DMS 273 (cell line): ENCODE results near the gene ARPIN.
"Not testable (repeated sequence)": the region's sequence is repeated elsewhere in the genome, so short reads cannot be mapped to it uniquely, and the experiment has no call there.

Experiments
- DNase-seq: peaks from one replicate; lab custom pipeline; 2025; ENCODE audit not compliant: unreplicated experiment; lab: John Stamatoyannopoulos, UW

Gene ARPIN

DNA sequence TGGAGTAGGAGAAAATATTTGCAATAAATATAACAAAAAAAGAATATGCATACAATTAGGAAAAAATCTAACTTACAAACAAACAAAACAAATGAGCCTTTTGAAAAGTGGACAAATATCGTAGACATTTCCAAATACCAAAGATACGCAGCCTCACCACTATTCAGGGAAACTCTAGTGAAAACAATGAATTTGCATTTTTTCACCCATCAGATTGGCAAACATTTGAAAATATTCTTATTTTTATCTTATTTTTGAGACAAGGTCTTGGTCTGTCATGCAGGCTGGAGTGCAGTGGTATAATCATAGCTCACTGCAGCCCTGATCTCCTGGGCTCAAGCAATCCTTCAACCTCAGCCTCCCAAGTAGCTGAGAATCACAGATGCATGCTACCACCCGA lies 34.4 kb downstream of the ARPIN start:
- no peak for DNase-seq

DNA sequence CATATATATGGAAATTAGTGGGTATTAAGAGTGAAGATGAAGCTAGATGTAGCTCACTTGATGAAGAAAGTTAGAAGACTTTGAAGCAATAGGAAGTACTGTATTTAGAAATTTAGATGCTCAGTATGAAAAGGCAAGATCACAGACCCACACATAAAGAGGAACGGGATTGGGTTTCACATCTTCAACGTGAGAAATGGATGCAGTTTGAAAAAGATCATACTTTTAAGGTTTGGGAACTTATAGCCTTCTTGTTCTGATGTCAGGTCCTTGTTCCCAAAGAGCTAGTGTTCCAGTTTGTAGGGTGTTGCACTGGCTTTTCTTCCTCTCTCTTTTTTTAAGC lies 35.7 kb downstream of the ARPIN start:
- DNase-seq: no peak

DNA sequence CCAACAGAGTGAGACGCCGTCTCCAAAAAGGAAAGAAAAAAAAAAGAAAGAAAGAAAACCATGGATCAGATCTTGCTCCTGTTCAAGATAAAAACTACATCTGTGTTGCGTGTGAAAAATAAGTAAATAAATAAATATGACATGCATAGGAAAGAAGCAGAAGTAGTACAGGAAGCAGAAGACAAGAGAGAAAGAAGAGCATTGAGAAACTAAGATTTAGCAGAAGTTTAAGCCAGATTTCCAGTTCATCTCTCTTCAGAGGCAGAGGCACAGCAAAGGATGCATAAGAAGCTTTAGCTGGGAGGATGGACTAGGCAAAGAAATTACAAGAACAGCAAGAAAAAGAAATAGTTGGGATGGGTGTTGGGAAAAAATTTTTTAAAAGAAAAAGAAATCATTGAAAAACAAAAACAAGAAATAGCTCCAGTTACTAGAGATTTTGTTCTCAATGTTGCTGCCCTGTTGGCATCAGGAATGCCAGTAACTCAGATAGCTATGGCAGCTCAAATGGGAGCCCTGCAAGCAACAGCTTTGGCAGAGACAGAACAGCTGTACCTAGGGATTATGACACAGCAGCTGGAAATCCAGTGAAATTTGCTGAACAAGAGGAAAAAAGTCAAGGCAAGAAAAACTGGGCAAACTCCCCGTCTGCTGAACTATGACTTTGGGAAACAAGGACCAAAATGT lies 36.2 kb downstream of the ARPIN start:
- no peak for DNase-seq

DNA sequence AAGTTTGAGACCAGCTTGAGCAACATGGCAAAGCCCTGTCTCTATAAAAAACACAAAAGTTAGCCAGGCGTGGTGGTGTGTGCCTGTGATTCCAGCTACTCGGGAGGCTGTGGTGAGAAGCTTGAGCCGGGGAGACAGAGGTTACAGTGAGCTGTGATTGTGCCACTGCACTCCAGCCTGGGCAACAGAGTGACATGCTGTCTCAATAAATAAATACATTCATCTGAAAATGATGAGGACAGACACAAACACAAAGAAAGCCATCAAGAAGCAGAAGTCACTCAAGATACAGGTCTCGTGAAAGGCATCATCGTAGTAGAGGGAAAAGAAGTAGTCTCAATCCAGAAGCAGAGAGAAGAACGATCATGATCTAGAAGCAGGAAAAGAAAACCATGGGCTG lies 37.0 kb downstream of the ARPIN start:
- DNase-seq: no peak

DNA sequence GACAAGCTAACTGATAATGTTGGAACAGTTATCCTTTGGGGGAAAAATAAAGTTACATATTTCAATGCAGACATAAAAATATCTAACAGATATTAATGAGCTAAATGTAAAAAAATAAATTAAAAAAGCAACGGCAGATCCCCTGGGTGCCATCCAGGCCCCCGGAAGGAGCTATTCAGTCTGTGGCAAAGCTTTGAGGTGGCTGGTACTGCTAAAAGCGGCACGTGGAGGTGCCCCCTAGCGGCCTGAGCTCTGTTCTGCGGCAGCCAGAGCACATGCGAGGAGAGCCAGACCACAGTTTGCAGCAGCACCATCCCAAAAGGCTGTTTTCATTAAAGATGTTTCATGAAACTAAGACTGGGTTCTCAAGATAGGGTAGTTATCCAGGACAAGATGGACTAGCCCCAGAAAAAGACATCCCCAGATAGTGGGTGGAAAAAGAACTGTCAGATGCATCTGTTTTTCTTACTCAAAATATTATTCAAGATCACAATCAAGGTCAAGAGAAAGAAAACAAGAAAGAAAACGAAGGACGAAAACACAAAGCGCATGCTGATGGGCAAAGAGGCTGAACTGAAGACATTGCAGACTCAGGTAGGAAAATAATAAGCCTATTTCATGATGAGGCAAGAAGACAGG lies 37.7 kb downstream of the ARPIN start:
- peak; percentile 80 for DNase-seq

DNA sequence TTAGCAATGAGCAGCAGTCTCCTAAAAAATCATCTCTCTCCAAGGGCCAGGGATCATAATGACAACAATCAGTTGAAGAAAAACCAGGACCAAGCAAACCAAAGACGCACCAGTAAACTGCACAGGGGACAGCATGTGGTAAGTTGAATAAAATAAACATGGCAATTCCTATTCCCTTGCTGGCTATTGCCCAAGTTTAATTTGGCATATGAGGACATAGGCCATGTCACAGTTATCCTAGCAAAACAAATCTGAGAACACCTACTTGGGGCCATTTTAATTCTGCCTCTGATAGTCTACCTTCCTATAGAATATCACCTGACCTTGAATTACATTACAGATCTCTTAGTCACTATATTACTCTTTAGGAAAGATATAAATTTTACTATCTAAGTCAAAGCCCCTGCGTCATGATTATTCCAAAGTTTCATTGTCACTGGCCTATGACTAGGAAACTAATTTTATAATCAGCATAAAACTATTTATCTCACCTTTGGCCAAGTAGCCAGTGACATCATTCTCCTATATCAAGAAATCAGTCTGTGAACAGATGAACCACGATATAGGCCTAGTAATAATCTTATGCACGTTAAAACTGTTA lies 42.0 kb downstream of the ARPIN start:
- DNase-seq: no peak

DNA sequence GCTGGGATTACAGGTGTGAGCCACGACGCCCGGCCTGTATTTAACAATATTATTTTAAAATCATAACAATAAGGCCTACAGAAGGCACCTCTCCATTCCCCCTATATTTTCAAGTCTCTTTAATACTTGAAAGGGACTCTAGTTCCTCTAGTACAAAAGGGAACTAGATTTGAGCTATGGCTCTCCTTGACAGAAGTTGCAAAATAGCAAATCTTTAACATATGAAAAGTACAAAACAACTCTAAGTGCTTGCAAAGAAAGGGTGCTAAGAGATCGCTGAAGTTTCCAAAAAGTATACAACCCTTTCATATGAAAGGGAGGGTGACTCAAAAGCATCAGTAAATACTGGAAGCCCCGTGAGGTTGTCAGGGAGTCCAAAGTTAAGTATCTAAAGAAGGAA lies 42.7 kb downstream of the ARPIN start:
- DNase-seq: no peak

DNA sequence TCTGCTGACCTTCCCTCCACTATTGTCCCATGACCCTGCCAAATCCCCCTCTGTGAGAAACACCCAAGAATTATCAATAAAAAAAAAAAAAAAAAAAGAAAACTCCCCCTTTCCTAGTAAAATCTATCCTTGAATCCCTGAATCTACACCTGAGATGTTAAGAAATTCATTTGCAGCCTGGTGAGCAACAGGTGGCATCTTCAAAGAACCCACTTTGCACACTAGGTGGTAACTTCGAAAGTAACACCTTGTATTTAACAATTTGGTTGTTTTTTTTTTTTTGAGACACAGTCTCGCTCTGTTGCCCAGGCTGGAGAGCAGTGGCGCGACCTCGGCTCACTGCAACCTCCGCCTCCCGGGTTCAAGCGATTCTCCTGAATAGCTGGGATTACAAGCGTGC lies 43.3 kb downstream of the ARPIN start:
- not testable (repeated sequence) for DNase-seq

DNA sequence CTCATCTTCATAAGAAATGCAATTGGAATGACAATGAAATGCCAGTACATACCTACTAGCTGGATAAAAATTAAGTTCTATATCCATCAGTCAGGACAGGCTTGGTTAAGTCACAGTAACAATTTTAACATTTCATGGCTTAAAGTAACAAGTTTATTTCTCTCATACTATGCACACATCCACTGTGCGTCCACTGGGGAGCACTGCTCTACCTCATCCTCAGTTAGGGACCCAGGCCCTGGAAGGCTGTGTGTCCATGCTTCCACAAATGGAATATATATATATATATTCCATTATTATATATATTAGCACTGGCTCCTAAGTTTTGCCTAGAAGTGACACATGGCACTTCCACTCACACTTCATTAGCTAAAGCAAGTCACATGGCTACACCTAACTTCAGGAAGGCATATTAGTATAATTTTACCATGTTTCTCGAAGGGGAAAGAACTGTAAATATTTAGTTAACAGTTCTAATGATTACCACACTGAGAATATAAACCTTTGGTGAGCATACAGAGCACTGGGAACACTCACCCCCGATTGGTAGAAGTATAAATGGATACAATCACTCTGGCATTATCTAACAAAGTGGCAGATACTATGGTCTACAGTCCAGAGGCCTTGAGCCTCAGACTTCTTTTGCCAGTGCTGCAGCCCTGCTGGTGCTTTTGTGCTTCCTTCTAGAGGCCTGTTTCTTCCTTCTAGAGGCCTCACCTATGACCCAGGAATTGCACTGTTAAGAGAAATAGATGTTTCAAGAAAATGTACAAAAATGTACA lies 47.6 kb downstream of the ARPIN start:
- DNase-seq: no peak

DNA sequence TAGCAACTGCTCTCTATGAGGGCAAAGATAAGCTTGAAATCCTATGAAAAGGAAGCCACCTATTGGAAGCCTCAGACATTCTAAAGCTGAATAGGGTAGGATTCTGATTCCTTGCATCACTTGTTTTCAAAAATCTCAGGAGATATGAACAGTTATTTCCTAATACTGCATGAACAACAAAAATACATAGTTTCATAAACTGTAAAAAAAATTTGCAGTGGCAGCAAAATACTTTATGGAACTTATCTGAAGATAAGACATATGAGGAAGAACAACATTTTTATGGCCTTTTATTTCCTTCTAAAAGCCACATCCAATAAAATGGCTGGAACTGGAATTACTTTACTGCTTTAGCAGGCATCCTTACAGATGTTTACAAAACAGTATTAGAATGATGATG lies 48.8 kb downstream of the ARPIN start:
- no peak for DNase-seq

DNA sequence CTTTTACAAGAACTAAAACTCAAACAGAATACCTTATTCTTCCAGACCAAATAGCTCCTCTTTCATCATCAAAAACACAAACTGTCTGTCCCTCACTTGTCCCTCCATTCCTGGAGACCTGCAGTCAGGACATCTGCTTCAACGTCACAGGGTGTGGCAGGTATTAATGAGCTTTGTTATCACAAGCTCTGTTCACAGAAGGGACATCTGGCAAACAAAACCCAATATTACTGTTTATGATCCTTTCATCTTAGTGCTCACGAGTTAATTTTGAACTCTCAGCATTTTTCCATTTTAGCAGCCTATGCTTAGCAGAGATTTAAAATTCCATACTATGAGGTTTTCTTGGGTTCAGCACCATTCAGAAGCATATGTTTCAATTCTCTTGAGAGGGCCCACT lies 51.9 kb downstream of the ARPIN start:
- DNase-seq: no peak

DNA sequence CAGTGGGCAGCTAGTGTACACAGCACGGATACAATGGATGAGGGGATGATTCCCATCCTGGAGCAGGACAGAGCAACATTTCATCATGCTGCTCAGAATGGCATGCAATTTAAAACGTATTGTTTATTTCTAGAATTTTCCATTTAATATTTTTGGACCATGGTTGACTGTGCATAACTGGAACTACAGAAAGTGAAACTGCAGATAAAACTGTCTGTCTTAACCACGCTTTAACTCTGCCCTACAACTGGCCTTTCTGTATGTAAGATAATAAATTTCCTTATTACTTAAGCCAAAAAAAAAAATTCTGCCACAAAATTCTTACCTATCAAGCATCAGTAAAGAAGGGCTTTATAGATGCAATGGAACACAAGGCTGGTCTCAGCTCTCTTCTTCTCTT lies 52.3 kb downstream of the ARPIN start:
- no peak for DNase-seq

DNA sequence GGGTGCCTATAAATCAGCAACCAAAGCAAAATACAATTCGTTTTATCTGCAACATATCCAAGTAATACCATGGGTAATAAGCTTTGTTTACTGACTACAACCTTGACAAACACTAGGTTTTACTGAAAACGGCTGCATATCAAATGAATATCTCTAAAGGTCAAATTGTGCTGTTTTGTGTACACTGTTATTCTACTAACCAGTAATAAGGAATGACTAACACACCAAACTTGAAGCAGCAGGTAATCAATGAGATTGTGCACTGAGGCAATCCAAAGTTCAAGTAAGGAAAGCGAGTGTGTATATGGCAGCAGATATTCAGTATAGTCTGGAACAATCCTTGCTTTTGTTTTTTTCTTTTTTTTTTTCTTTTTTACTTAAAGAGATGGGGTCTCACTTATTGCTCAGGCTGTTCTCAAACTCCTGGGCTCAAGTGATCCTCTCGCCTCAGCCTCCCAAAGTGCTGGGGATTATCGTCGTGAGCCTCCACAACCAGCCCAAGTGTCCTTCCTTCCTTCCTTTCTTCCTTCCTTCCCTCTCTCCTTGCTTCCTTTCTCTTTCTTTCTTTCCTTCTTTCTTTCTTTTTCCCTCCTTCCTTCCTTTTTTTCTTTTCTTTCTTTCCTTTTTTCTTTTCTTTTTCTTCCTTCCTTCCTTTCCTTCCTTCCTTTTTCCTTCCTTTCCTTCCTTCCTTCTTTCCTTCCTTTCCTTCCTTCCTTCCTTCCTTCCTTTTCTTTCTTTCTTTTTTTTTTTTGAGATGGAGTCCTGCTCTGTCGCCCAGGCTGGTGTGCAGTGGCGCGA lies 53.9 kb downstream of the ARPIN start:
- DNase-seq: no peak

DNA sequence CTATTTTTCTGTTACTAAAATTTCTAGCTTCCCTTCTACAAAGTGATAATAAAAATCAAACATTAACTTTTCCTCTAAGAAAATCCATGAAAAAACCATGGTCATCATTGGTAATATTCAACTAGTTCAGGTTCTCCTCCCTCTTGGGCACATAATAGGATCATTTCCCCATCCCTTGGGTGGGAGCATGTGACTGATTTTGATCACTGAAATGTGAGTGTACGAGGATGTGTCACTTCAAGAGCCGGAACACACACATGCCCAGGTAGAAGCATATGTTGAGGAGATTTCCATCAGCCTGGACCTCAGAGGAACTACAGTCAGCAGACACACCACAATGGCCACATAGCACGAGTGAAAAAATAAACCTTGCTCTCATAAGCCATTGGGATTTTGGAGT lies 55.1 kb downstream of the ARPIN start:
- no peak for DNase-seq

DNA sequence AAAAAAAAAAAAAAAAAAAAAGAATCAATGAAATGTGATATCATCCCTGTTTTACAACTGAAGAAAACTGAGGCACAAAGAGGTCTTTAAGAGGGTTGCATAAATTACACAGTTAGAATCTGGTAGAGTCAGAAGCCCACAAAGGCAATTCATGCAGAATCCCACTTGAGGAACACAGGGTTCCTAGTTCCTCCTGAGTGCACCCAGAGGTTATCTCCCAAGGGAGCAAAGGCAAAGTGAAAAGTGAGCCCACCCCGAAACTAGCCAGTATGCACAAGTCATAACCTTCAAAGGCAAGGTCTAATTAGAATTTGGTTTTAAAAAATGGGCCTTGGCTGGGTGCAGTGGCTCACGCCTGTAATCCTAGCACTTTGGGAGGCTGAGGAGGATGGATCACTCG lies 56.8 kb downstream of the ARPIN start:
- DNase-seq: no peak

DNA sequence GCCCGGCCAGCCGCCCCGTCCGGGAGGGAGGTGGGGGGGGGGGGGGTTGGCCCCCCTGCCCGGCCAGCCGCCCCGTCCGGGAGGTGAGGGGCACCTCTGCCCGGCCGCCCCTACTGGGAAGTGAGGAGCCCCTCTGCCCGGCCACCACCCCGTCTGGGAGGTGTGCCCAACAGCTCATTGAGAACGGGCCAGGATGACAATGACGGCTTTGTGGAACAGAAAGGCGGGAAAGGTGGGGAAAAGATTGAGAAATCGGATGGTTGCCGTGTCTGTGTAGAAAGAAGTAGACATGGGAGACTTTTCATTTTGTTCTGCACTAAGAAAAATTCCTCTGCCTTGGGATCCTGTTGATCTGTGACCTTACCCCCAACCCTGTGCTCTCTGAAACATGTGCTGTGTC lies 57.9 kb downstream of the ARPIN start:
- not testable (repeated sequence) for DNase-seq

DNA sequence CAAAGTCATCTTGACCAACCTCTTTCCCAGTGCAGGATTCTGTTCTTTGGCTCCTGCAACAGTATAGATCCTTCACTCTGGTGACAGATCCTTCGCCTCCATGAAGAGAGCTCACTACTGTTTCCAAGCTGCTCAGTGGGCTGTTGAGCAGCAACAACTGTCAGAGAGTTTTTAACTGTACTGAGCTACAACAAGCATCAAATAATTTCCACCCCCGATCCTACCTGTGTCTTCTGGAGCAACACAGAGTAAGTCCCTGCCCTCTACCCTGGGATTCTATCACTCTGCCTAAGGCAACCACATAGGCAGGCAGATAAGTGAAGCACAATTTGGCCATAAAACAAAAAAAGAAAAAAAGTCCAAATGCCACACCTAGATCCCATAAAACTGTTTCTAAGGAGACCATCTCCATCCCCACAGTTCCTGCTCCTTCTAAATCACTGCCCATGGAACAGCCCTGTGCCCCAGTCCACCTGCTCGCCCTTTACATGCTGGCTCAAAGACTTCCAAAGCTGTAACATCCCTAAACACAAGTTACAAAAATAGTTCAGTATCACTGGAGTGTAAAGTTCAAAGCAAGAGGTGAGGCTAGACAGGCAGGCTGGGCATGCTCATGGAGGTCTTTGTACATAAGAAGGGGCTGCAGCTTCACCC lies 60.3 kb downstream of the ARPIN start:
- no peak for DNase-seq

DNA sequence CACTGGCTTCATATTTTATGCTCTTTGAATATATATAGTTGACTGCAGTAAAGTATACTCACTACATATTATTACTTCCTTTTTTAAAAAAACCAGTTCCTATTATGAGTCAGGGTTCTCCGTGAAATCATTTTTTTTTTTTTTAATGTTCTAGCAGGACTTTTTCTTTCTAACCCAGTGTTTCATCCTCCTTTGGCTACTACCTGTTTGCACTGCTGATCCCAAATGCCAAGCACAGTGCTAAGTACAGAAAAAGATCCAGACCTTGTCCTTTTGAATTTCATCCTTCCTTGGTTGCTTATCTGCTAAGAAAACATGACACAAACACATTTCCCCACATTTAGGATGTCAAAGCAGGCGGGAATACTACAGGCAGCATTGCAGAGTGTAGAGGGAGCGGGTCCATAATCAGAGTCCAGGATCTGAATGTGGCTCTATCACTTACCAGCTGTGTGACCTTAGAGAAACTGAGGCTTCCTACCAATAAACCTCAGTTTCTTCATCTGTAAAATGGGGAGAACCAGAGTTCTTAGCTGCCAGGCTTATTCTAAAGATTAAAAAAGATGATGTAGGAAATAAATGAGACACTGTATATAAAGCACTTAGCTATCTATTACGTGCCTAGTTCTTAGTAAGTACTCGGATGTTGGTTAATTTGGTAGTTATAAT lies 60.9 kb downstream of the ARPIN start:
- DNase-seq: no peak

DNA sequence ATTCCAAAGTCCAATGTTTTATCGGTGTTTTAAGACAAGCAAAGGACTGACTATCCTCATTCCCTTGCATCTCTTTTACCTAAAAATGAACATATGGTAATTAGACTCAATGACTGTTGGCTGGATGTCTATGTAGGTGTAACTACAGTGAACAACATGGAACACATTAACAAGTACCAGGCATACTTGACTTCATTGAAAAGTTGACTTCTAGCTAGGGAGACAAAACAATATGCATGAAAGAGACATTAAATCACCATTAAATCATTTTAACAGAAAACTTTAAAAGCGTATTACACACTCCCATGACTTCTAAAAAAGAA lies 63.8 kb downstream of the ARPIN start:
- DNase-seq: no peak

DNA sequence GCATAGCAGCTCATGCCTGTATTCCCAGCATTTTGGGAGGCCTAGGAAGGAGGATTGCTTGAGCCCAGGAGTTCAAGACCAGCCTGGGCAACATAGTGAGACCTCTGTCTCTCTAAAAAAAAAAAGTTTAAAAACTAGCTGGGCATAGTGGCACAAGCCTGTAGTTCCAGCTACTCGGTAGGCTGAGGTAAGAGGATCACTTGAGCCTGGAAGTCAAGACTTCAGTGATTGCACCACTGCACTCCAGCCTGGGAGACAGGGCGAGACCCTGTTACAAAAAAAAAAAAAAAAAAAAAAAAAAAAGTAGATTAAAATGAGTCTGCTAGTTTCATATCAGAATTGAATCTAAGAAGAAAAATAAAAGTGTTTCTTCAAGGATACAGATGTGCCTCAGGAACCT lies 65.7 kb downstream of the ARPIN start:
- DNase-seq: no peak
